Left colon (tissue), 2 donors: ENCODE measurements around the gene MYL12A. TPM values are rescaled to one million over a fixed set of nuclear protein-coding genes. Genes with fewer than 3 reads are reported as not detected.
"Not testable (repeated sequence)": the region's sequence is repeated elsewhere in the genome, so short reads cannot be mapped to it uniquely, and the experiment has no call there.

Source experiments
- ATAC-seq: fragments of 200-7000 bp; cut with Tn5 transposase; one replicate; pipeline ENCODE4 v1.9.1; 2020; ENCODE audit warnings: mild to moderate bottlenecking, moderate library complexity
- DNase-seq, 2 donors: peaks; one replicate each; pipeline ENCODE4 v3.0.0-alpha.2; 2020
- intact Hi-C, 2 donors: fragments of 100-400 bp; cut with DNase I in 1 of 2; cut with micrococcal nuclease in 1 of 2; formaldehyde crosslinking; loops; one replicate each; pipeline versions ENCODE4 v1.11.2 to v1.14.0; 2022; cut with DNase I, micrococcal nuclease
- total RNA-seq, 2 donors: library from RNA; stranded (reverse); fragmentation: NEBNext Ultra II Directional; extraction: Animal tissue kit (Norgen Biotek cat#: 25700); gene quantifications; one replicate each; pipeline ENCODE4 v1.2.1, GENCODE V29; 2021
- donor health status: DM: no; HTN: no; CAD: no.
- donor health status: DM: yes; HTN: yes; CAD: no.

The MYL12A gene
- total RNA-seq, 2 donors from 2014 or later = 520 to 622 TPM

DNA sequence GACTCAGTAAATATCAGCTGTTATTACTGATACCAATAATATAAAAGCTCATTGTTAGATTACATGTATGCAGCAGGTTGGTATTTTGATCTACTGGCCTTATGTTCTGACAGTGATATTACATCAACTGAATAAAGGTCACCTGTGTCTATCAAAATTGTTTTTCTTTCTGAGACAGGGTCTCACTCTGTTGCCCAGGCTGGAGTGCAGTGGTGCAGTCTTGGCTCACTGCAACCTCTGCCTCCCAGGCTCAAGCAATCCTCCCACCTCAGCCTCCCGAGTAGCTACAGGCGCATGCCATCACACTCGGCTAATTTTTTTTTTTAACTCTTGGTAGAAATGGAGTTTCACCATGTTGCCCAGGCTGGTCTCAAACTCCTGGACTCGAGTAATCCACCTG lies 26.7 kb upstream of the MYL12A start:
- ATAC-seq, intact Hi-C loops, DNase-seq: not testable (repeated sequence)

DNA sequence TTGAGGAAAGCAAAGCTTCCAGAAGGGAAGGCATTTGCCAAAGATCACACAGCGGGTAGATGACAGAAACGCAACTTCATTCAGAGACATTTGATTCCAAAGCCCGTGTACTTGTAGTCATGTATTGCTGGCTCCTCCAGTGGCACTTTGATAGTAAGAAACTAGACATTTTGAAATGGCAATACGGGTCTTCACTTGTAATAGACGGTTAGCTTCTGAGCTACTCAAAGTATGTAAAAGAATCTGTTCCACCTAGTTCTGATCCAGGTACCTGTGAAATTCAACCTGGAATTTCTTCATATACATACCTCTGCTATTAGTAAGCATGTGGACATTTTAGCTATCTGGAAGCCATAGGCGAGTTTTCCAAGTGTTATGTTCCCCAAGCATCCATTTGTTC lies 26.1 kb upstream of the MYL12A start:
- intact Hi-C loops = no loop called here
- DNase-seq (no peak), ATAC-seq (no peak)

DNA sequence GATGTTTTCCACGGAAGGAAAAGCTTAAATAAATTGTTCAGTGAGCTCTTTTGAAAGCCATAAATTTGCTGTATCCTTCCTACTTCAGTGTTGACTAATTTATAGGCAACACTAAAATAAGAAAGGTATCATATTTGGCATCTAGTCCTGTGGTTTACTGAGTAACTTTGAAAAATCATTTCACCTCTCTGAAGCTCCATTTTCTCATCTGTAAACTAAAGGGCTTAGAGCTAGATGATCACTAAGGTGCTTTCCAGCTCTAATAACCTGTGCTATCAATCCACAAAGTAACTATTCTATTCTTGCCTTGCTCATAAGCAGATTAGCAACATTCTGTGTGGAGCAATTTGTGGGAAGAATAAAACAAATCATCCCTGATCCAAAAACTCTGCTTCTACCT lies 24.2 kb upstream of the MYL12A start:
- no peak for ATAC-seq
- intact Hi-C loops = no loop called here
- no peak for DNase-seq

DNA sequence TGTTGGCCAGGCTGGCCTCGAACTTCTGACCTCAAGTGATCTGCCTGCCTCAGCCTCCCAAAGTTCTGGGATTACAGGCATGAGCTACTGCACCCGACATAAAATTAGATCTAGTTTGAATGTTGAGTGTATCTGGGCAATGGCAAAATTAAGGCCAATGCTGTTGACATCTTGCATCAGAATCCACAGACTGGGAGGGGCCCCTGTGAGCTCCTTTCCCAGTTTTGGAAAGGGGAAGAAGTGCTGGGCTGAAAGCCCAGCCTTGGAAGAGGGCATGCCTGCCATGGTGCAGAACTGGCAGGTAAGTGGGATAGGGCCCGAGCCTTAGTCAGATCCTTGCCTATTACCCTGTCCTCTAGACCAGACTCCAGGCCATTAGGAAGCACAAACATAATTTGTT lies 23.4 kb upstream of the MYL12A start:
- DNase-seq = no peak
- intact Hi-C loops = no loop called here
- ATAC-seq = no peak

DNA sequence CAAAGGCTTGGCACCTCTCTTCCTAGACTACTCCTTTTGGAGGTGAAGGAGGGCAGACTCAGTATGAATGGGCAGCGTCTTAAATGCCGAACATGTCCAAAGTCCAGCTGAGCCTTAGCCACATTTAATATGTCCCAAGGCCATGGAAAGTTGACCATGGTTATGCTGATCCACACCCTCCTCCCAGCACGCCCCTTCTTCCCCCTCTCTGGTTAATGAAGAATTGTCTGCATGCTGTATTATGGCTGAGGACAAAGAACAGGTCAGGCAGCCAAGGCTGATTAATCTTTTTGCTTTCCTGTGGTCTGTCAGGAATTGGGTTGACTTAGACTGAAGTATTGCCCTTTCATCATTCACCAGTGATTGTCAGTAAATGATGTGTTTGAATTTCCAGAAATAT lies 22.0 kb upstream of the MYL12A start:
- ATAC-seq (peak; percentile 93), DNase-seq (peak in 1 of 2 donors; percentile 26)
- intact Hi-C loops = no loop called here

DNA sequence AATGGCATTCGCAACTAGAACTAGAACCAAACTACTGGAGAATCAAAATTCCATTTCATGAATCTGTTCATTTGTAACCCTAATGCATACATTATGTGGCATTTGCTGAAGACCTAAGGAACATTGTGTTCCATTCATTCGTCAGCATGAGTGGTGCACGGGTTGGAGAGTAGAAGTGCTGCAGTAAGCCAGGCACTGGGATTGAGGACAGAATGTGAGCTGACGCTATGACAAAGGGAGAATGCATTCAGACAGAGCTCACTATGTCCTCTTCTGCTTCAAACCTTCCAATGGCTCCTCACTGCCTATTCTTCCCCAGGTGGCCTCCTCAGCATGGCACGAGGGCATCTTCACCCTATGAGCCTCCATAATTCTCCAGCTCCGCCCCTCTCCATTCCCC lies 21.6 kb upstream of the MYL12A start:
- no peak for ATAC-seq
- DNase-seq = no peak
- intact Hi-C loops = no loop called here

DNA sequence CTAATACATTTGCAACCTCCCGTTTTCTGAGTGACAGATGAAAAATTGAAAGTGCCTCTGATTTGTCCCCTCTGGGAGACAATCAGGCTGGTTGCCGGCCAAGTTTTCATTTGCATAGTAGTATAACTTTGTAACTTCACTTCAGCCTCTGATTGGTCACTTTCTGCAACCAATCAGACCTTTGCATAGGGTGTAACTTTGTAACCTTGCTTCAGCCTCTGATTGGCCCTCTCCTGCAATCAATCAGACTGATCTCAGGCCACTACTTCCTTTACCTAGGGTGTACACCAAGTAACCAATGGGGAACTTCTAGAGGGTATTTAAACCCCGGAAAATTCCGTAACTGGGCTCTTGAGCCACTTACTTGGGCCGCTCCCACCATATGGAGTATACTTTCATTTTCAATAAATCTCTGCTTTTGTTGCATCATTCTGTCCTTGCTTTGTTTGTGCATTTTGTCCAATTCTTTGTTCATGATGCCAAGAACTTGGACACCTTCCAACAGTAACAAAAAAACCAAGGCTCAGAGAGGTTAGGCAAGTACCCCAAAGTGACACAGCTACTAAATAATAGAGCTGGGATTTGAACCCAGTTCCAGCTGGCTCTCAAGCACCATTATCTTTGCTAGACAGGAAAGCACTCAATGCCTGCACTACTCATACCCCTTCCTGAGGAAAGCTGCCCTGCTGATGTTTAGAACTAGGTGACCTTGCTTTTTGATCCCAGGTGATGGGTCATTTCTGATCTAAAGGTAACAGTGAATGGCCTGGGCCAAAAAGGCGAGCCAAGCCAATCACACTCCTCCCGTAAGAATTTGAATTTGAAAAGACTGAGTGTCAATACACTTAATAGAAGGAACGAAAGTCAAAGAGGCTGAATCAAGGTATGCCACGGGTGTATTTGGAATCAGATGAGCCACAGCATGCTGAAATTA lies 16.9 kb upstream of the MYL12A start:
- DNase-seq = peak in 1 of 2 donors; percentile 32
- ATAC-seq = peak; percentile 60
- intact Hi-C loops = loop anchor here in 1 of 2 donors (10.0 kb wide), 1 partner anchor 306 kb away; no protein-coding TSS in a partner anchor

DNA sequence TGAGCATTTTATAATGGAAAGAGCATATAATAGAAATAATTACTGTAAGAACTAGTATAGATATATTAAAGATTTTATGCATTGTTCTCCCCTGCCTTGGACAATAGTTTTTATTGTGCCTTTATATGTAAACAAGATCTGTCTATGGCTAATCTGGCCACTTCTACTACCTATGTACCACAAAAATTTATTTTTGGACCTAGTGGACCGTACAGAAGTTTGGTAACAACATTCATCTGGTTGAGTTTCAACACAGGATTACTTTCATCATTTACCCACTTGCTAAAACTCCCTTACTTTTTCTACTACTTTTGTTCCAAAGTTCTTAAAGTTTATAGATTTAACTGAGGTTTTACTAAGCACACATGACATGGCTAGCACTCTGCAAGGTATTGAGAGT lies 14.6 kb upstream of the MYL12A start:
- intact Hi-C loops = loop anchor here in 1 of 2 donors (10.0 kb wide), 1 partner anchor 308 kb away; no protein-coding TSS in a partner anchor
- ATAC-seq = no peak
- no peak for DNase-seq

DNA sequence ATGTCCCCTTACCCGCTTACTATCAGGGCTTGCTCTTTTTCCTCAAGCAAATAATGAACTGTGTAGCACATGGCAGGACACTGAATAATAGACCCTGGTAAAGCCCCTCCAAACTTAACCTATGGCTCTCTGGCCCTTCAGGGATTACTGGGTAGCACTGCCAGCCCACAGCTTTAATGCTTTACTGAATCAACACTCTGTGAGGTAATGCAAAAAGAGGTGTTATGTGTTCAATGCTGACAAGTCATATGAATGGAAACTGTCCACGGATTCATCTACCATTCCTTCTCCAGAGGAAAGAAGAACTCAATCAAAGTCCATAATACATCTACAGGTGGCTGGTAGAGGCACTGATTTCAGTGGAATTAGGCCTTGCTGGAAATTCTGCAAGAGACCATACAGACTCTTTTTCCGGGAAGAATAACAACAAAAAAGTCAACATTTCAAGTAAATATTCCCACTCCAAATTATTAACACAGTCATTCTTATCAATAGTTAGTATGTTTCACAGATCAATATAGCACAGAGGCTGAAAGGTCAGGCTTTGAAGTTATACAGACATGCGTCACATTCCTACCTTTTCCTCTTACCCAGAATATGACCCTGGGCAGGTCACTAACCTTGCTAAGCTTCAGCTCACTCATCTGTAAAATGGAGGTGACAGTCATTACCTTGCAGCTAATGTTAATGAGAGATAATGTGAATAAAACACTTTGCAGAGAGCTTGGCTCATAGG lies 14.0 kb upstream of the MYL12A start:
- intact Hi-C loops = loop anchor here in 1 of 2 donors (10.0 kb wide), 1 partner anchor 309 kb away; no protein-coding TSS in a partner anchor
- no peak for DNase-seq
- peak; percentile 62 for ATAC-seq

DNA sequence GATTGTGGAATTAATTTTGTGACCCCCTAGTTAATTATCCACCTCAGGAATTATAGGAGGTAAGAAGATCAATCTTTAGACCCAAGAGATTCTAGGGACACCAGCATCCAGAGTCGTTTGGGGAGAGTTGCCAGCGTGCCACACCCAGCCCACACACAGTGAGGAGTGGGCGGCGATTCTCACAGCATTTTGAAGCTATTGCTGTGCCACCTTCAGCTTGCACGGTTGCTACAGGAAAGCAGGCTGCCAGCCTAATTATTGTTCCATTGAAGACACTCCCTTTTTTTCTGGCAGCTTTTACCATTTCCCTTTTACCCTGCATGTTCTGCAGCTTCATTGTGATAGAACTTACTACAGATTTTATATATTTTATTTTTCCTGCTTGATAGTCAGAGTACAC lies 13.1 kb upstream of the MYL12A start:
- intact Hi-C loops = loop anchor here in 1 of 2 donors (10.0 kb wide), 1 partner anchor 310 kb away; no protein-coding TSS in a partner anchor
- DNase-seq (no peak), ATAC-seq (peak; percentile 61)

DNA sequence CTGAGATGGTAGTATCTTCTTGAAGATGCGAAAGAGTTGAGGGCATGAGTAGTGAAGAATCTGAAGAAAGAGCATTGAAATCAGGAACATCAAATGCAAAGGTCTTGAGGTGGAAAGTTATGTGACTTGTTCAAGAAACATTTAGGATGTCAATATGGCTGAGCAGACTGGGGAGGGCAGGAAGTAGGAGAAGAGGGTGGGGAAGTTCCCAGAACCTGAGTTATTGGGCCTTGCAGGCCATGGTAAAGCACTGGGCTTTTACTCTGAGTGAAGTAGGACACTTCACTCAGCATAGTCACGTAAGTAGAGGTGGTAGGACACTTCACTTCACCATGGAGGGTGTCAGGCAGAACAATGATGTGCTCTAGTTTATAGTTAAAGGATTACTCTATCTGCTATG lies 11.8 kb upstream of the MYL12A start:
- intact Hi-C loops = loop anchor here in 1 of 2 donors (10.0 kb wide), 1 partner anchor 311 kb away; no protein-coding TSS in a partner anchor
- DNase-seq (no peak), ATAC-seq (no peak)

DNA sequence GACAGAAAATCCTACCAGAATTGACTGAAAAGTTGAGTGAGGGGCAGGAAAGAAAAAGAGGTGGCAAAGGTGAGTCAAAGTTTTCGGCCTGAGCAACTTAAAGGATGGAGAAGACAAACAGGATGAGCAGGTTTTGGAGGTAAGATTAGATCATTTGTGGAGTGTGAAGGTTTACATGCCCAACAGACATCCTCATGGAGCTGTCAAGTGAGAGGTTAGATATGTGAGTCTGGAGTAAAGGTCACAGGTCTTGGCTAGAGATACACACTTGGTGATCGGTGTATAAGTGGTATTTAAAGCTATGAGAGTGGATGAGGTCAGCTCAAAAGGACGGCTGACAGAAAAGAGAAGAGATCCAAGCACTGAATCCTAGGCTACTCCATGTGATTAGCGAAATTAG lies 11.1 kb upstream of the MYL12A start:
- DNase-seq = no peak
- no peak for ATAC-seq
- intact Hi-C loops = loop anchor here in 1 of 2 donors (10.0 kb wide), 1 partner anchor 312 kb away; no protein-coding TSS in a partner anchor

DNA sequence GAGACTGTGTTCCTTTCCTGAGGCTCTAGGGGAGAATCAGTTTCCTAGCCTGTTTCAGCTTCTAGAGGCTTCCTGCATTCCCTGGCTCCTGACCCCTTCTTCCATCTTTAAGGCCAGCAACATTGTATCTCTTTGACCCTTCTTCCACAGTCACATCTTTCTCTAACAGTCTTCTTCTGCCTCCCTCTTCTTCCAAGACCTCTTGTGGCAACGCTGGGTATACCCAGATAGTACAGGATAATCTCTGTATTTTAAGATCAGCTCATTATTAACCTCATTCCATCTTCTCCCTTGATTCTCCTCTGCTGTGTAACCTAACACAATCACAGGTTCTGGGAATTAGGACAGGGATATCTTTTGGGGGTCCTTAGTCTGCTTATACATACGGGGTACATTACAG lies 8.9 kb upstream of the MYL12A start:
- ATAC-seq = peak; percentile 26
- intact Hi-C loops = loop anchor here in 1 of 2 donors (10.0 kb wide), 1 partner anchor 314 kb away; no protein-coding TSS in a partner anchor
- DNase-seq = no peak

DNA sequence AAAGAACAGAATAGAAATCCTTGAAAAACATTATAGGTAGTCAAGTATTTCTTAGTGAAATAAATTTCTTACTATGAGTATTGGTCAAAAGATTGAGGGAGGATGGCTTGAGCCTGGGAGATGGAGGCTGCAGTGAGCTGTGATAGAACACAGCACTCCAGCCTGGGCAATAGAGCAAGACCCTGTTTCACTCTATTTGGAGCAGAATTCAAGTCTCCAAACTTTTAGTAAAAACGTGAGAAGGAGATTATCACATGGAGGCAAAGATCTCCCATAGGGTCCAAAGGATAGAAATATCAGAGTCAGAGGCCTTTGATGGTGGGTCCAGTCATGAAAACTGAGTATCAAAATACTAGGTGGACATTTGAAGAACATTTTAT lies 2.4 kb upstream of the MYL12A start:
- DNase-seq (no peak), ATAC-seq (no peak)
- intact Hi-C loops = loop anchor here in 1 of 2 donors (10.0 kb wide), 1 partner anchor 90 kb away; no protein-coding TSS in a partner anchor

DNA sequence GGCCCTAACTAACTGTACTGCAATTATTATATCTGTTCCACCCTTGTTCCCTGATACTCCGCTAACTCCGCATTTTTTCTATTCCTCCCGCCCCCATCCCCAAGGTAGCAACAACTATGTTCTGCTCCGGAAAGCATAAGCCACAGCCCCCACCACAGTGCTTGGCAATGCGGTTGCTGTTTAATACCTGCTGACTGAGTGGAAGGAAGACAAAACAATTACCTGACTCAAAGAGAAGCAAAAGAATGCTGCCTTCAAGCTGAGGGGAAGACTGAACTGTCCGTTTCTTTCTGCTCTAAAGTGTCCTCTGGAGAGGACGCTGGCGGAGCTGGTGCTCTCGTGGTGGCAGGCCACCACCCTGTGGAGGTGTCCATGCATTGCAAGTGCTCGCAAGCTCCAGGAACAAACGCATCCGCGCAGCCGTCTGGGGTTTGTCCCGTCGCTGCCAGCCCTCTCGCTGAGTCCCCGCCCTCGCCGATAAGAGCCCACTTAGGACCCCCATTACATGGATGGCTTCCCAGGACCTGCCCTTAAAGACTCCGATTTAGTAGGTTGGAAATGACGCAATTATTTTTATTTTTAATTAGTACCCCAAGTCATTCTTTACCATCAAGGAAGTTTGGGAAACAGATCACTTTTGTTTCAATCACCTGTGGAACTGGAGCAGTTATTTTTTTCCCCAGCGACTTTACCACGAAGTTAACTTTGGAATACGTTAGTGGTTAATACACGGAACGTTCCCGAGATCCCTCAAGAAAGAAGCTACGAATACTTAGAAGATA lies 1.6 kb upstream of the MYL12A start:
- intact Hi-C loops = loop anchor here in 1 of 2 donors (2.0 to 10.0 kb wide), 2 partner anchors 91 to 313 kb away; no protein-coding TSS in a partner anchor
- ATAC-seq = peak; percentile 68
- peak; percentile 90 to 91 for DNase-seq

DNA sequence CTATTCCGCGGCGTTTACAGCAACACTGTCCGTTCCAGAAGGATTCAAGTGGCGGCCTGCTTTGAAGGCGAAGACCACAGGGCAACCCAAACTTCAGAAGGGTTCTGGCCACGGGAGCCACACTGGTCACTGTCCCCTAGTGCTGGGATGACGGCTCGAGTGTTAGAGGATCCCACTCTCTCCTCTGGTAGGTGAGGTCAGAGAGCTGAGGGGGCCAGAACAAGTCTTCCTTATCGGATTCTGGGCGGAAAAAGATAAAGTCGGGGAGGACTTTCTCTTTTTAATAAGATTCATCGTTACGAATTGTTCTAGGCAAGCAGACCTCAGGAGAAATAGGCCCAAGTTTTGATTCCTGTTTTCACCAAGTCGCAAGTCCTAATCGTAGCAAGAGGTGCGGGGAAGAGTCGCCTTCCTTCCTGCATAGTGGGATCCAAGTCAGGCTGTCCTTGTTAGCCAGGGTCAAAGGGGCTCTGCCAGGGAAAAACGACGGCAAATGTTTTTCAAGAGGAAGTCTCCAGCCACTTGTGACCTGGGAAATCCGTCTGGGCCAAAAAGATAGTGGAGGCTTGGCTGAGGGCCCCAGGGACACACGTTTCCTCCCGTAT lies 864 bp upstream of the MYL12A start:
- ATAC-seq (no peak), DNase-seq (peak; percentile 46 to 47)
- intact Hi-C loops = loop anchor here in 1 of 2 donors (2.0 to 10.0 kb wide), 2 partner anchors 92 to 314 kb away; no protein-coding TSS in a partner anchor

DNA sequence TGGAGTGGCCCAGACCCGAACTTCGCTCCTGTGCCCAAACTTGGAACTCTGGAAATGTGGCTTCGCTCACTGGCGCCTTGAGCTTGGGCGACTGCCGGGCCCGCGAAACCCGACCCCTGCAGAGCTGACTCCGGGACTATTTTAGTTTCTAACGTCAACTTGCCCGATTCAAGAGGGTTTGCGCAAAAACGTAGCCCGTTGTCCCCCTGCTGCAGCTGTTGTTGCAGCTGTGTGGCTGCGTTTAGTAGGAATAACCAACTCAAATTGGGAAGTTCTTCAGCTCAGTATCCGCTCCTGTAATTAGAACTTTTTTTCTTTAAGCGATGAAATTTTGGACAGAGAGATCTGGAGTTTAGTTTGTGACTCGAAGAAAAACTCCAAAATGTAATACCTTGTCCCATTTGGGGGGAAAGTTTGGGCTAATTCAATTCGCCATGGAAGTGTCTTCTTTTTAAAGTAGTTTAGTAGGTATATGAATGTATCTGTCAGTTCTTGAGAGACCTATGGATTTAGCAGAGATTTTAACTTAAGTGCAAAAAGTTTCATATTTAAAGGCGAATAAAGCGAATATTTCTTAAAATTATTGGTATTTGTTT lies 559 bp downstream of the MYL12A start:
- intact Hi-C loops = loop anchor here in 1 of 2 donors (10.0 kb wide), 1 partner anchor 93 kb away; no protein-coding TSS in a partner anchor
- ATAC-seq (no peak), DNase-seq (no peak)
